NCI-H1417 treated with DMSO at 0.1 percent for 48 hours (cell line): ENCODE results near the gene CAVIN1.
"Not testable (repeated sequence)": the region's sequence is repeated elsewhere in the genome, so short reads cannot be mapped to it uniquely, and the experiment has no call there.

Source experiments
- DNase-seq: peaks from one replicate; lab custom pipeline; 2025; lab: John Stamatoyannopoulos, UW

CAVIN1 gene

DNA sequence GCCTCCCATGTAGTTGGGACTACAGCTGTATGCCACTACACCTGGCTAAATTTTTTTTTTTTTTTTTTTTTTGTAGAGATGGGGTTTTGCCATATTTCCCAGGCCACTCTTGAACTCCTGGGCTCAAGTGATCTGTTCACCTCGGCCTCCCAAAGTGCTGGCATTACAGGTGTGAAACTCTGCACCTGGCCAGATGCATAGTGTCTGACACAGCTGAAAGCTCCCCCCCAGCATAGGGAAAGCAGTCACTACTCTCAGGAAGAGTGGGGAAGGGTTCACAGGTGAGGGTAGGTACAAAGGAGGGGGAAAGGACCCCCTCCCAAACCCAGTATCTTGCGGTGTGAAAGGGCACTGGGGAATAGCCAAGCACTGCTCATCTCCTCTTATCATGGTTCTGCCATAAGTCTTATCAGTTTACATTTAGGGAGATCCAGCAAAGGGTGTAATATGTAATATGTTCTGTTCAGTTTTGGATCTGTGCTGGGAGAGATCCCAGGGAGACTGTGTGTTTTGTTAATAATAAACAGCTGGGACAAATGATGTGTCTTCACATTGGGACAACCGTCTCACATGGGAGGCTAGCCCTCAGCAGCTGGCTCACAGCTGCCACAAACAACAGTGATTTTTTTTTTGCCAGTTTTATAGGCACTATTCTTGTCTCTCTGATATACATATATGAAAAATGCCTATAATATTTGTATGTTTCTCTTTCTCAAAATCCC, 6.8 kb upstream of the CAVIN1 start:
- DNase-seq, result no peak

DNA sequence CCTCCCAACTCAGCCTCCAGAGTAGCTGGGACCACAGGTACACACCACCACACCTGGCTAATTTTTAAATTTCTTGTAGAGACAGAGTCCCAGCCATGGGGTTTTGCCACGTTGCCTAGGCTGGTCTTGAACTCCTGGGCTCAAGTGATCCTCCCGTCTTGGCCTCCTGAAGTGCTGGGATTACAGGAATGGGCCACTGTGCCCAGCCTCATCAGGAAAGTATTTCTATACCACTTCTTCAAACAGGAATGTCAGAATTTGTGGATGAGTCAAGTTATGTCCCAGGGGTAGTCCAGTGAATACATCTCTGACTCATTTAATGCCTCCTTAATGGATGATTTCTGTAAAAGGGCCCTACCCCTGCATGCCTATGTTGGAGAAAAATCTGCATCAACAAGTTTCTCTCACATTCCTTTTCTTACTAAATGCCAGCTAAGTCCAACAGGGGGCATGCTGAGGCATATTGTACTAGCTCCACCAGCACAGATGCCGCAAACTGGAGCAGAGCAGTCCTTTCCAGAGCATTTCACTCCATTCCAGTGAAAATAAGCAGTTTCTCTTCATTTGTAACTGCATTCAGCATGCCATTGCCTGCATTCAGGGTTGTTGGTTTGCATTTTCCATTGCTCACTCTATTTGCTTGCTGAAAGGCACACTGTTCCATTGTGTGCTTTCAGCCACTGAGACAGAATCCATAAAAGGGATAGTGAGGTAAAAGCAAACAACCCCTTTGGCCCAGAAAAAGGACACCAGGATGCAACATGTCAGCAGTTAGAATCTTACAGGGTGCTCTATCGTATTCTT, 5.3 kb upstream of the CAVIN1 start:
- no peak for DNase-seq

DNA sequence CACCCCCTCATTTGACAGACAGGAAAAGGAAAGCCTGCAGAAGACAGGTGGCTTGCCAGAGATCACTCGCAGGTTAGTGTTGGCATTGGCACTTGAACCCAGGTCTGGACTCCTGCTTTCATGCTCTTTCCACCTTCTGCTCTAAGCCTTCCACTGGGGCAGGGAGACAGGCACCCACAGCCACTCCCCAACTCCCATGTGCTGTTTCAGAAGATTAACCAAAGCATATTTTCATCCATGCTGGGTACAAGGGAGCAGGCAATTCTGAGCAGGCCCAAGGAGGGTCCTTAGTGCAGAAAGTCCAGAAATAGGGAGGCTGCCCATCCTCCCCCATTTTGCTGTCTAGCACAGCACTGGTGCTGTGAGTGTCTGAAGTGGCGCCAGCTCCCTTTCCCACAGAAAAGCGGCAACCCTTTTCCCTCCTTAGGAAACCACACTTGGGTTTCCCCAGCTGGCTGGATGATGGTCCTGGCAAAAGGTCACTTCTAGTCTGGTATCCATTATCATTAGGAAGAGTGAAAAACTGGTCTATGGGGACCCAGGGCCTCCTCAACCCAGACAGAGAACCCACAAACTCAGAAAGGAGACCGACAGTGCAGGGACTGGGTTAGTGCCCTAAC, 2.0 kb upstream of the CAVIN1 start:
- no peak for DNase-seq

DNA sequence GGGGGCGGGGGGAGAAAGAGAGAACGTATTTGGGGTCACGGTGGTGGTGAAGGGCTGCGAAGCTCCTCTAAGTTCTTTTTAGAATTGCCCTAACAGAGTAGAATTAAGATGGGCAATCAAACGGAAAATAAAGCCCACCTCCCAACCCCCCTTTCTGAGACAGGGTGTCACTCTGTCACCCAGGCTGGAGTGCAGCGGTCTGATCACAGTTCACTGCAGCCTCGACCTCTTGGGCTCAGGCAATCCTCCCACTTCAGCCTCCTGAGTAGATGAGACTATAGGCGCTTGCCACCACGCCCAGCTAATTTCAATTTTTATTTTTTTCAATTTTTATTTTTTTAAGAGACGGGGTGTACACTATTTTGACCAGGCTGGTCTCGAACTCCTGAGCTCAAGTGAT, 710 bp upstream of the CAVIN1 start:
- DNase-seq, result no peak

DNA sequence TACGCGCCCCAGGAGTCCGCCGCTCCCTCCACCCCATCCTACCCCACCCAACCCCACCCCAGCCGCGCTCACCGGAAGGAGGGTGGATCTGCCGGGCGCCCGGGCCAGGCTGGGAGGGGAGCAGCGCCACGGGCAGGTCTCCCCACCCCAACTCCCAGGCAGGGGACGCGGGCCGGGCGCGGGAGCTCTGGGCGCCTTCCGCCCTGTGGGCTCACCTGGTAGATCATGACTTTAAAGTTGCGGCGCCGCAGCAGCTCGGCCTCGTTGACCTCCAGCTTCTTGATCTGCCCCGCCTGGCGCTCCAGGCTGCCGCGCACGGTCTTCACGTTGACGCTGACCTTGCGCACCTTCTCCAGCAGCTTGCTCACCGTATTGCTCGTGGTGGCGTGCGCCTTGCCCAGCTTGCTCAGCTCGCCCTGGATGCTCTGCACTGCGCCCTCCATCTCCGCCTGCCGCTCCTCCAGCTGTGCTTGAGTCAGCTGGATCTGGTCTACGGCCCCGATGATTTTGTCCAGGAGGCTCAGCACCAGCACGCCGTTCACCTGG, 571 bp downstream of the CAVIN1 start:
- DNase-seq, result no peak

DNA sequence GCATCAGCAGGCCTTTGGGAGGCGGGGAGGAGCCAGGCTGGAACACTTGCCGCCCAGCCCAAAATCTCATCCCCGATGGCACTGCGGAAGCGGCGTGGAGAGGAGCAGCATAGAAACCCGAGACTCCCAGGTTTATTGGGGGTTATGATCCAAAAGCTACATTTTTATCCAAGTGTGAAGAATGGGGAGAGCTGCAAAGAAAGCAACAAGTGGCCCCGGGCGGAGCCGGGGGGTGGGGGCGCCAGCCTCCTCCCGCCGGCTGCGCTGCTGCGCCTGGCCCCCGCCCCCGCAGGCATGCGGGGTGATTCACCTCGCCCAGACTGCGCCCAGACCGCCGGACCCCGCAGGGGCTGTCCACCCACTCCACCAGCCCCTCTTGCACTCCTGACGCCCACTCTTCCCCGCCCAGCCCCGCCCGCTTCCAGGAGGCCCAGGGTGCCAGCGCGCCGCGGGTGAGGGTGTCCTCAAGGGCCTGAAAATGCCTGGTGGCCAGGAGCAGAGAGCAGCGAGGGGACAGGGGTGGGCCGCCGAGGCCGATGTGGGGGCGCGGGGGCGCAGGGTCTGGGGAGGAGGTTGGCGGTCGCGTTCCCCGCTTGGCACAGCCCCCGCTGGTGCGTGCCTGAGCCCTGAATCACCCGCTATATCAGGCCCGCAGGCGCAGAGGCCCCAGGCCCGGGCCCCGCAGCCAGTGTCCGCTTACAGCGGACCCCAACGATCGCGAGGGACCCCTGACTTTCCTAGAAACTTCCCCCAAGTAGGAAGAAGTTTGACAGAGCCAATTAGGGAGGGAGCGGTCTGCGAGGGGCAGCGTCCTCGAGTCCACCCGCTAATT, 1.3 kb downstream of the CAVIN1 start:
- DNase-seq, result no peak

DNA sequence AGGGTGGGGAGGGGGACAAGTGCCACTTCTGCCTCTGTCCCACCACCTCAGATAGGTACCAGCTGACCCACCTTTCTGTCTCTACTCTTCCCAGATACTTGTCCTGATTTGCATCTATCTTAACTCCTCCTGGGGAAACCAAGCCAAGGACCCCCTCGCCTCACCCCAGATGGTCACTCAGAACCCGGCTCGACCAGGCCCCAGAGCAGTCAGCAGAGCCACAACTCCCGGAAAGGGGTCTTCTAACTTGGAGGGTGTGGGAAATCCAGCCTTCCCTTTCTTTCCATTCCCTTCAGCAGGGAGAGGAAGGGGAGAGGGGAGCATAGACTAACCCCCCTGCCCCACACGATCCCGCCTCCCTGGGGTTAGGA, 1.9 kb downstream of the CAVIN1 start:
- no peak for DNase-seq

DNA sequence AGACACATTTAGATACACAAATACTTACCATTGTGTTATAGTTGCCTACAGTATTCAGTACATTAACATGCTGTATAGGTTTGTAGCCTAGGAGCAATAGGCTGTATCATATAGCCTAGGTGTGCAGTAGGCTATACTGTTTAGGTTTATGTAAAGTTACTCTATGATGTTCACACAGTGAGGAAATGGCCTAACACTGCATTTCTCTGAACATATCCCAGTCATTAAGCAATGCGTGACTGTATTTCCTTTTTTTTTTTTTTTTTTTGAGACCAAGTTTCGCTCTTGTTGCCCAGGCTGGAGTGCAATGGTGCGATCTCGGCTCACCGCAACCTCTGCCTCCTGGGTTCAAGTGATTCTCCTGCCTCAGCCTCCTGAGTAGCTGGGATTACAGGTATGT, 5.1 kb downstream of the CAVIN1 start:
- not testable (repeated sequence) for DNase-seq

DNA sequence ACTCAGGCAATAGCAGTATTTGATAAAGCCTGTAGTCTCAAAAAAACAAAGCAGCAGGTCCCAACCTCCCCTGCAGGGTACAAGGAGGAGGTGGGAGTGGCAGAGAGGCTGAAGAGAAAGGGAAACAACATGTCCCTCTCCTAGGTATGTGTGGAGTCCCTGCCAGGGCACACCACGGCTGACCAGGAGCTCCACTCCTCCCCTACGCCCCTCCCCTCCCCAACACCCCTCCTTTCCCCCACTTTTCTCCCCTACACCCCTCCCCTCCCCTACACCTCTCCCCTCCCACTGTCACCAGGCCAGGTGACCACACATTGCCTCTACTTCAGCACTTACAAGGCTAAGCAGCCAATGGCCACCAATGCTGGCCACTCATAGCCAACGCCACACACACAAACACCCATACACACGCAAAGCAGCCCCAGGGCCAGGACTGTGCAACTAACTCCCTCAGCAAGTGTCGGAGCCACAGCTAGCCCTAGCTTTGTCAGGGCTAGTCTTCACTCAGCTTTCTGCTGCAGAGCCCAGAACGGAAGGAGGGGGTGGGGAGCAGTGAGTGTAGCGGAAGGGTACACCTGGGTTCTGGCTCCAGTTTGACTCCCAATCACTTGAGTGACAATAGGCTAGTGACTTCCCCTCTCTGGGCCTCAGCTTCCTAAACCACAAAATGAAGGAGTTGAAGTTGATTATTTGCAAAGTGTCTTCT, 8.2 kb downstream of the CAVIN1 start:
- DNase-seq, result no peak

DNA sequence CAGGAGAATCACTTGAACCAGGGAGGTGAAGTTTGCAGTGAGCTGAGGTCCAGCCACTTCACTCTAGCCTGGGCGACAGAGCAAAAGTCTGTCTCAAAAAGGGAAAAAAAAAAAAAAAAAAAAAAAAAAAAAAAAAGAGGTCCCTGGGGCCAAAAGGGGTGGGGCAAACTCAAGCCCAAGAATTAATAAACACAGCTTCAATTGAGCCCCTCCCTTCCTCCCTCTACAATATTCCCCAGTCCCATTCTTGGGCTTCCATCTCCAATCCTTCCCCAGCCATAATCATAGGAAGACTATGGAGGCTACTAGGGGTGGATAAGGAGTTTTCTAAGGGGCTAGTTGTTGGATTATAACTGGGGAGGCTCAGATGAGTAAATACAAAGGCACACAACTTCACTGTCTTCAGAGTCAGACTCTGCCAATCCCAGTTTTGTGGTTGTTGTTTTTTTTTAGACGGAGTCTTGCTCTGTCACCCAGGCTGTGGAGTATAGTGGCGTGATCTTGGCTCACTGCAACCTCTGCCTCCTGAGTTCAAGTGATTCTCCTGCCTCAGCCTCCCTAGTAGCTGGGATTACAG, 9.5 kb downstream of the CAVIN1 start:
- DNase-seq, result no peak

DNA sequence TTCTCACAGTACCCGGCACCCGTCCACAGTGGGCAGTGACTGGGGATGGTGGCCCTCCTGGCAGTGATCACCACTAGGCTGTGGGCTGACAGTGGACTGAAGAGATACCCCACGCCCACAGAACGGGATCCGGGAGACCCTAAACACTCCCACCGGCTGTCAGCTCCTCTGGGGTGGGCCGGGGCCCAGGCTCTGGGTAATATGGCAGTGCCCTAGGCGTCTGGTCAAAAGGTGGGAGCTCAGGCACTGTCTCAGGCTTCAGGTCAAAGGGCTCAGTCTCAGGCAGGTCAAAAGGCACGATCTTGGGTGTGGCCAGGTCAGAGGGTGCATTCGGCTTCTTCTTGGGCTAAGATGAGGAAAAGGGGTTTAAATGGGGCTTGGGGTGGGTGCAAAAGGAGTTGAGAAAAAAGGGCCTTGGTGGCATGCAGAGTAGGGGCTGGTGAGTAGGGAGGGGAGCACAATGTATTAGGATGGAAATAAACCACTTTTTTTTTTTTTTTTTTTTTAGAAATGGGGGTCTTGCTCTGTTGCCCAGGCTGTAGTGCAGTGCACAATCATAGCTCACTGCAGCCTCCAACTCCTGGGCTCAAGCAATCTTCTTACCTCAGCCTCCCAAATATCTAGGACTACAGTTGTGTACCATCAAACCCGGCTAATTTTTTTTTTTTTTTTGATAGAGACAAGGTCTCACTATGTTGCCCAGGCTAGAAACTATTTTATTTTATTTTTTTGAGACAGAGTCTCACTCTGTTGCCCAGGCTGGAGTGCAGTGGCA, 11.0 kb downstream of the CAVIN1 start:
- DNase-seq, result no peak

DNA sequence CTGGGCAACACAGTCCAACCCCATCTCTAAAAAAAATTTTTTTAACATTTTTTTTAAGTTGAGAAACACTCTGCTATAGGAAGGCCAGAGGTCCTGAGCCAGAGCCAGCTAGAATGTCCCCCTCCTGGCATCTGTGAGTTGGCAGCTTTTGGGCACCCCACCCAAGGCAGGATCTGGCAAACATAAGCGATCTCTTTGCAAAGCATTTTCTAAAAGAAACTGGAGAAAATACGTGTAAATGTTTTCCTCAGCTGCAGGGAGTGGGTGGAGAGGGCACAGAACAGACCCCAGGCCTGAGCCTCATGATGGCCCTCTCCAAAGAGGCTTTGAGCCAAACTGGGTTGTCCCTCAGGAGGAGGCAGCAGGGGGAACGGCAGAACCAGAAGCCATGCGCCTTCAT, 11.7 kb downstream of the CAVIN1 start:
- no peak for DNase-seq

DNA sequence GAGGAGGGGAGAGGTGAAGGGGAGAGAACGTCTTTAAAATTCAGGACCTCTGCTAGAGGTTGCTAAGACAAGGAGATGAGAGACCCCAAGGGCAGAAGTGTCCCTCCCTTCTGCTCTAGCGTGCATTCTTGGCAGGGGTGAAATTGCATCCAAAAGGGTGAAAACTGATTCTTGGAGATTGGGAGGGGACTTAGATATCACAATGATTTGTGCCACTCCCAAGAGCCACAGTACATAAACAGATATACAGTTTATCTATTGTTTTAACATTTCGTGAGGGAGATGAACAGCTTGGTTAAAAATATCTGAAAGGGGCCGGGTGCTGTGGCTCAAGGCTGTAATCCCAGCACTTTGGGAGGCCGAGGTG, 12.8 kb downstream of the CAVIN1 start:
- DNase-seq, result no peak

DNA sequence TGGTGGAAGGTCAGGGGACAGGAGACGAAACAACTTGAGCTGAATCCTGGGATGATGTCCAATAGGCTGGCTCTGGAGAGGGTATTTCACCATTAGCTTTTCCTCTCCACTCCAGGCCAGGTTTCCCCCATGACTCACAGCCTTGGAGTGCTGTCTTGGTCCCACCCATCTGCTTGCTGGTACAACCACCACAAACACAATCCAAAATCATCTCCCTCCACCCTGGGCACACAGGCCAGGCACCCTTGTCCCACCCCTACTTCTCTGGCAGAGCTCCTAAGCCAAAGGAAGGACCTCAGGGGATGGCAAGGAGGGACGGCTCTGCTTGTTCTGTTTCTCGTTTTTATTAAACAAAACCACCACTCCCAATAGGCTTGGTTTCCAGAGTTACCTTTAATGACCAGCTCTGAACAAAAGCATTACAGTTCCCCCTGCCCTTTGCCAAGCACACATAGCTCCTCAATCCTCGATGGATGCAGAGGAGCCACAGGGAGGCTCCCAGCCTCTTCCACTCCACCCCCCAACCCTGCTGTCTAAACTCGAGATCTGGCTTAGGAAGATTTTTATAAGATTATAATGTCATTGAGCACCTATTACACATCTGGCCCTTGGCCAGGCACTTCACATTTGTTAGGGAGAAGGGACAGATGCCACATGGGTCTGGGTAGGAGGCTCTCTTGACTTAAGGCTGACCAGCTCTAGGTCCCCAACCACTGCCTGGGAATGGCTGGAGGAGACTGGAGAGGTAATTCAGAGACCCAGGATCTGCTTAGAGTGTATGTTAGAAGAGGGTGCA, 13.3 kb downstream of the CAVIN1 start:
- no peak for DNase-seq

DNA sequence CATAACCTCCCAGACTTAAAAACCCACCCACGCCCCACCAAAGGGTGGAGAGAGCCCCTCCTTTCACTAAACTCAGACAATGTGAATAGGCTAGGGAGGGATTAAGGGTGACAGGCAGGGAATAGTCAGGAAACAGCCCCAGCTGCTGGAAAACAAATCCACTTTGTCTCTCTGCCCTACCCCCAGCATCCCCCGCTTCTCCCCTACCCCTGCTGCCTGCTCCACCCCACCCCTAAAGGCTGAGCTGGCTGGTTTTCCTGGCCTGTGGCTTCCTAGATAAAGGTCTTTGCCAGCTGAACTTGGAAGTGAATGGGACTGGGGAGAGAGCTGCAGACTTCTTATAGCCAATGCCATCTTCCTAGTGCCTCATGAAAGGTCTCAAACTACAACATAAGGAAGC, 15.0 kb downstream of the CAVIN1 start:
- DNase-seq, result no peak

DNA sequence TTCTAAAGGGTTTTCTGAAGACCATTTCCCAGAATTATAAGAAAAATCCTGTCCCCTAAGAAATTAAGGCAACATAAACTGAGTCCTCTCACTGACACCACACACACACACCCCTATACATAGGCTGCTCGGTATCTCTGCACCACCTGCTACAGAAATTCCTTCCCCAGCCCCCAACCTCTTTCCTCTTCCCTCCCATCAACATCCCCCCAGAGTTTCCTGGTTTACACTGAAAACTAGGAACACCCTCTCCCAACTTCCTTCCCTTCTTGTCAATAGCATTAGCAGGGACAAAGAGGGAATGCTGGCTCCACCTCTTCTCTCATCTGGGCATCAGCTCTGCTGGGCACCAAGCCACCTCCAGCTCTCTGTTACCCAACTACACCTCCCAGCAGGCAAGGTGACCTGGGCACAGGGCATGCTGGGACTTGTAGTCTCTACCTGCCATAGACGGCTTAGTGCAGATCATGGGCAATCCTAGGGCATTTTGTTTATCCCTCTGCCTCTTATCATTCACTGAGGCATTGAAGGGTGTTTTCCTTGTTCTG, 15.7 kb downstream of the CAVIN1 start:
- no peak for DNase-seq

DNA sequence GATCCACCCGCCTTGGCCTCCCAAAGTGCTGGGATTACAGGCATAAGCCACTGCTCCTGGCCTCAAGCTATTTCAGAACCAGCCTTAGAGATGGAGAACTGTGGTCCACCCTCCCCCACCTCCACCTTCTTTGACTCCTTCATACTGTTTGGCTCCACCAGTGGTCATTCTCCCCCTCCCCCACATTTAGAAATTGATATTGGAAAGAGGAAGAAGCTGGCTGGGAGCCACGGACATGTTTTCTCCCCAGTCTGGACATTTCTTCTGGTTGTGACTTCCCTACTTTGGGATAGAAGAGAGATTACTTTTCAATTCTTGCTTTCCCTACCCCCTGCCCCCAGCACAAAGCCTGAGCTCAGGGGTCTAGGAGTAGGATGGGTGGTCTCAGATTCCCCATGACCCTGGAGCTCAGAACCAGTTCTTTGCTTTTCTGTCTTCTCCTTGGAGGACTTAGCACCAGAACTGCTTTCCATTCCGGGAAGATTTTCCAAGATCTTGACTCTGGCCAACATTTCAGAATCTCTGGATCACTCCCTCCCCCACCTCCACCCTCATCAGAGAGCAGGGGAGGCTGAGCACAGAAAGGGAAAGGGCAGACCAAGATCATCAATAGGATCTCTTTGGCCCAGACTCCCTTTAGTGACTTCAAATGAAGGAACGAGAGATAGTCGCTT, 16.3 kb downstream of the CAVIN1 start:
- DNase-seq, result no peak

DNA sequence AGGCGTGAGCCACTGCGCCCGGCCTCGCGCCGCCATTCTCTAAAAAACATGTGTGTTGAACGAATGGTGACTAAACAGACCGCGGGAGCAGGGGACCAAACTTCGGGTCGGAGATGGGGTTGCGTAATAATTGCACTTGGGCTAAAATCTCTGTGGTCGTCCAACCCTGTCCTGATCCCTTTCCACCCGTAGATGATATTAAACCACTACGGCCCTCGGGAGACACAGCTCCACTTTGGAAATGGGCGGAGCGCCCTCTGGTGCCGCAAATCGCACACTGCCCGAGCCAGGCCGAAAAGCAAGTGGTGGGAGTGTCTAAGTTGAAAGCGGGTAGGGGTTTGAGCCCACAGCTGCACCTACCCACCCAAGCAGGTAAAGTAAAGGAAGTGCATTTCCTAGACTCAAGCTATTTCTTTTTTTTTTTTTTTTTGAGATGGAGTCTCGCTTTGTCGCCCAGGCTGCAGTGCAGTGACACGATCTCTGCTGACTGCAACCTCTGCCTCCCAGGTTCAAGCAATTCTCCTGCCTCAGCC, 17.0 kb downstream of the CAVIN1 start:
- no peak for DNase-seq
